ENCODE data around the gene RNF34.
A peak's percentile ranks its signal among the peaks of the same experiment; 100 is the strongest.
"Not testable (repeated sequence)": the region's sequence is repeated elsewhere in the genome, so short reads cannot be mapped to it uniquely, and the experiment has no call there.

The RNF34 gene, protein sequence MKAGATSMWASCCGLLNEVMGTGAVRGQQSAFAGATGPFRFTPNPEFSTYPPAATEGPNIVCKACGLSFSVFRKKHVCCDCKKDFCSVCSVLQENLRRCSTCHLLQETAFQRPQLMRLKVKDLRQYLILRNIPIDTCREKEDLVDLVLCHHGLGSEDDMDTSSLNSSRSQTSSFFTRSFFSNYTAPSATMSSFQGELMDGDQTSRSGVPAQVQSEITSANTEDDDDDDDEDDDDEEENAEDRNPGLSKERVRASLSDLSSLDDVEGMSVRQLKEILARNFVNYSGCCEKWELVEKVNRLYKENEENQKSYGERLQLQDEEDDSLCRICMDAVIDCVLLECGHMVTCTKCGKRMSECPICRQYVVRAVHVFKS

DNA sequence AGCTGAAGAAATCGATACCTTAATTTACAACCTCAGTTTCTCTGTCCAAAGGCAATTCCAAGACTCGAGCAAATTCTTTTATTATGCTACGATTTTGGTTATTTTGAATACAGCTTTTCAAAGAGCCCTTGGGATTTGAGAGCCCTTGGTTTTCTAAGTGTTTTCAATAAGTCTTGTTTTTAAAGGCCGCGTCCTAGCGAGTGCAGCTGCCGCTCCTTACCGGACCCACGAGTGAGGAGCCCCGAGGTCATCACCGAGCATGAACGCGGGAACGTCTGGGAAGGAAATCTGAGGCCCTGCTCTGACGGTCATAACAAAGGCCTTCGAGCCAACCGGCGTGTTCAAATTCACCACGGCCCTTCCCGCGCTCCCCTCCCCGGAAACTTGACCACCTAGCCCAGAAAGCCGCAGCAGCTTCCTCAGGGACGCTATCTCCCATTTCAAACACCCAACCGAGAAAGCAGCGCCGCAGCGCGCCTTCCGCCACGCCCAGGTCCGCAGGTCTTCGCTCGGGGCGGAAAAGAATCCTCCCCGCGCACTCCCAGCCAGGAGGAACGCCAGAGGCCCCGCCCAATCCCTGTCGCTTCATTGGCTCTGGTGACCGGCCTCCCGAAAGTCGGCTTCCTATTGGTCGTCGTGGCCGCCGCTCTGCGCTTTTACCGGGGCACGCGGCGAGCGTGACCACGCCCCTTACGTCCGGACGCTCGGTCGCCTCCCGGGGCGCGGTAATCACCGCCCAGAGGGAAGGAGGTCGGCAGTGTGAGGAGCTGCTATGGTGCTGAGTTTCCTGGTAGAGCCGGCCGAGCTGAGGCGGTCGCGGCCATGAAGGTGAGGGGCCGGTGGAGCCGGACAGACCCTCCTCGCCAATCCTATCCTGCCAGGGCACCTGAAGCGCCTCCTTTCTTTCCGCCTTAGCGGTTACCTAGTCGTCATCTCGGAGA is at the start of gene RNF34:
RNF34 (plus strand) TSS at position 728 of the 941 bp plus-strand sequence; CDS start at position 823, 95 bp downstream.
- peak within 1 kb of the TSS; percentile 93 for H3K4me3 ChIP-seq (ENCODE audit: low read depth, low read length)

DNA sequence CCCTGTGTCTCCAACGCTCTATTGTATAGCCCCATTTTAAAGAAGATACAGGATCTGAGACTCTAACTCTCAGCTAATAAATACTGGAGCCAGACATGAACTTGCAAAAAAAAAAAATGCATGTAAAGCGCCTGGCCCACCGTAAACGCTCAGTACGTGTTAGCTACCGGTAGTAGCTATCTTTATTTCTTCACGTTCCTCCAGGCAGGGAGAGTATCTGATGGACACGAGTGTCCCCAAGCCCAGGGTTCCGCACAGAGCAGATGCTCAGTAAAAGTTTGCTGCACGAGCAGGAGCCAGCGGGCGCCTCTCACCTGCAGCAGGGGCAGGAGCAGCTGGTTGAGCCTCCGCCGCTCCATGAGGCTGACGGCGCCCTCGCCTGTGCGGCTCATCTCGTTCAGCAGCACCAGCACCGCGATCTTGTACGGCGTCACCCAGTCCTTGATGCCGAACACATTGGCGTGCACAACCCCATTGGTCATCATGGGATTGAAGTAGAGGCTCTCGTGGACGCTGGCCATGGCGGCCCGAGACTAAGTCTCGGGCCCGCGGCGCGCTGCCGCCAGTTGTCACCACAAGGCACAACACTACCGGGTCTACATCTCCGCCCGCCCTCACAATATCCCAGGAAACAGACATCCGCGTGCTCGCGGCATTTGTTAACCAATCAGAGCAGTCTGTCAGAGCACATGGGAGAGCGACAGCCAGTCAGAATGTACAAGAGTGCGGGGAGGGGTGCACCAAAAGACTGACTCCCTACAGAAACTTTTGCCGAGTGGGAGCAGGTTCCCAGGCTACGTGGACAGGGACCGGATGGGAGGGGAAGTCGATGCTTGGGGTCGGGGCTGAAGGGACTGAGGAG is 47.9 kb upstream of the RNF34 start, which contains the start of gene ANAPC5:
ANAPC5 (minus strand) TSS at position 592 of the 862 bp plus-strand sequence; CDS start at position 521, 71 bp downstream.
- H3K4me3 ChIP-seq (ENCODE audit: low read depth, low read length), result peak within 1 kb of the TSS; percentile 97

DNA sequence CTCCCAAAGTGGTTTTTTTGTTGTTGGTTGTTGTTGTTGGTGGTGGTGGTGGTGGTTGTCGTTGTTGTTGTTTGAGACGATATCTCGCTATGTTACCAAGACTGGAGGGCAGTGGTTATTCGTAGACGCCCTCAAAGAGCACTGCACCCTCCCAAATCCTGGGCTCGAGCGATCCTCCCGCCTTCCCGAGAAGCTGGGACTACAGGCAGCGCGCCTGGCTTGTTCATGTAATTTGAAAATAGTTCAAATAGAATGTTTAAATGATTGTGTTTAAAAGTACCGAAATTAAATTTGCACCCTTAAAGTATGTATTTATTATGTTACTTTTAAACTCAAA is 47.3 kb upstream of the RNF34 start:
- H3K4me3 ChIP-seq (ENCODE audit: low read depth, low read length), result peak overlapping the region; percentile 97

DNA sequence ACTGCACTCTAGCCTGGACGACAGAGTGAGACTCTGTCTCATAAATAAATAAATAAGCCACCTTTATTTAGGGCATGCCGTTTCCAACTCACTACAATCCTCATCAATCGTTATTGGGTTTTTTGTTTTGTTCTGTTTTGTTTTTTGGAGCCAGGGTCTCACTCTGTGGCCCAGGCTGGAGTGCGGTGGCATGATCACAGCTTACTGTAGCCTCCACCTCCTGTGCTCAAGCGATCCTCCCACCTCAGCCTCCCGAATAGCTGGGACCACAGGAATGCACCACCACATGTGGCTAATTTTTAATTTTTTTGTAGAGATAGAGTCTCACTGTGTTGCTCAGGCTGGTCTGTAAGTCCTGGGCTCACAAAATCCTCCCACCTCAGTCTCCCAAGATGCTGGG is 44.1 kb upstream of the RNF34 start:
- H3K4me3 ChIP-seq (ENCODE audit: low read depth, low read length), result no peak overlapping the region

DNA sequence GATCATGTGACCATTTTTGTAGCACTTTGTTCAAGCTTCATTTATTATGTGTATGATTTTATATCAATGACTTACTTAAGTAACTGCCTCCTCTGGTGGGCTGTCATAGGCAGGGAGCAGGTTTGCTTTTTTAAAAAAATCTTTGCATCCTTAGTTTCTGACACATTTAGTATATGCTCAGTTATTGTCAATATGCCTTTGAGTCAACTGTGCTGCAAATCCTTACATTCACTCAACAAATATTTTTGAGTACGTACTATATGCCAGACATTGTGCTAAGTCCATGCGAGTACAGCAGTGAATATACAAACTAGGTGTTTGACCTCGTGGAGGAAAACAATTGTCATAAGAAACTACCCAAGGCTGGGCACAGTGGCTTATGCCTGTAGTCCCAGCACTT is 43.3 kb upstream of the RNF34 start:
- H3K4me3 ChIP-seq (ENCODE audit: low read depth, low read length), result no peak overlapping the region

DNA sequence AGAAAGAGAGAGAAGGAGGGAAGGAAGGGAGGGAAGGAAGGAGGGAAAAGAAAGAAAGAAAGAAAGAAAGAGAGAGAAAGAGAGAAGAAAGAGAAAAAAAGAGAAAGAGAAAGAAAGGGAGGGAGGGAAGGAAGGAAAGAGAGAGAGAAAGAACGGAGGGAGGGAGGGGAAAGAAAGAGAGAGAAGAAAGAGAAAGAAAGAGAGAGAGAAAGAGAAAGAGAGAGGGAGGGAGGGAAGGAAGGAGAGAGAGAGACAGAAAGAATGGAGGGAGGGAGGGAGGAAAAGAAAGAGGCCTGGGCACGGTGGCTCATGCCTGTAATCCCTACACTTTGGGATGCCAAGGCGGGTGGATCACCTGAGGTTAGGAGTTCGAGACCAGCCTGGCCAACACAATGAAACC is 42.6 kb upstream of the RNF34 start:
- H3K4me3 ChIP-seq (ENCODE audit: low read depth, low read length), result no peak overlapping the region

DNA sequence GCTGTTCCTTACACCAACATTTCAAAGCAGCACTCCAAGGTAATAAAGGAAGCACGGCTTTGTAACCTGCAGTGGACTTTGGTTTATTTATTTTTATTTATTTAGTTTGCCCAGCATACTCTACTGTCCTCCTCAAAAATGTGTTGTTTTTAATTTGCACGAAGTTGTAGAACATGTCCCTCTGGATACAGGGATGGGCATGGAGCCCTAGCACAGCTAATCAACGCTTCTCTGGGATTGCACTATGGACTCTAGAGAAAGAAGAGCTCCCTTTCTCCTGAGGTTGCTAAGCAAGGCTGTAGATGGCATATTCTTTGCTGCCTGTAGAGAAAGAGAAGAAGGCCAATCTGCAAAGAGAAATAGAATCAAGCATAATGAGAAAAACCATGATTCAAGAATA is 41.8 kb upstream of the RNF34 start:
- H3K4me3 ChIP-seq (ENCODE audit: low read depth, low read length), result no peak overlapping the region

DNA sequence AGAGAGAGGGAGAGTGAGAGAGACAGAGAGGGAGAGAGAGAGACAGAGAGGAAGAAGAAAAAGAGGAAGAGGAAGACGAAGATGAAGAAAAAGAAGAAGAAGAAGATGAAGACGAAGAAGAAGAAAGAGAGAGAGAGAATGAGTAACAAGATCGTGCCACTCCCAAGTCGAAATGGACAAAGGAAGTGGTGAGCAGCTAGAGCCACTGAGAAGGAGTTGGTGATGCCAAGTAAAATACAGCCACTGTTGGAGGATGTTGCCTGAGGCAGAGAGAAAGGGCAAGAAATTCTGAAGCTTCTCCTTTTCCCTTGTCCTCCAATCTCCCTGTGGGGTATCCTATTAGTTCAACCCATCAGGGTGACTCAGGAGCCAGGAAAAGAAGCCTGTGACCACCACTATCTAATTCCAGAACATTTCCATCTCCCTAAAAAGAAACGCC is 35.2 kb upstream of the RNF34 start:
- no peak overlapping the region for H3K4me3 ChIP-seq (ENCODE audit: low read depth, low read length)

DNA sequence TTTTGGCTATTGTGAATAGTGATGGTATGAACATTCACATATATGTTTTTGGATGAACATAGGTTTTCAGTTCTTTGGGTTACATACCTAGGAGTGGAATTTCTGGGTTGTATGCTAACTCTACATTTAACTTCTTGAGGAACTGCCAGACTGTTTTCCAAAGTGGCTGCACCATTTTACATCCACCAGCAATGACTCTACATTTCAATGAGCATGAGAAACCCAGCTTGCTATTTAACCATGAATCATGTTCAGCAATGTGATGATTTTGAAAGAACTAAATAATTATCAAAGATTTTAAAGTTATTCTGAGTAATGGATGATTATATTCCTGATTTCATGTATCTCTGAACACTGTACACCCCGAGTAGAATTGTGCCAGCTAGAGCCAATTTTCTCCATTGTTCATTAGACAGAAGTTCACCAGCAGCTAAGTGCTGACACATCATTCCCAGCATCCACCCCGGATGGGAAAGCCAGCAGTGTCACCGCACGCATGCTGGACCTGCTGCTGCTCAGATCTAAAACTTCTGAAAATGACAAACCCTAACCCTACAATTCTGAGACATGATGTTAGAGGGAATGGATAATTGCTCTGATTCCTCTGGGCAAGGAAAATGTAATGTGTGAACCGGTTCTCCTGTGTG is 34.4 kb upstream of the RNF34 start:
- no peak overlapping the region for H3K4me3 ChIP-seq (ENCODE audit: low read depth, low read length)

DNA sequence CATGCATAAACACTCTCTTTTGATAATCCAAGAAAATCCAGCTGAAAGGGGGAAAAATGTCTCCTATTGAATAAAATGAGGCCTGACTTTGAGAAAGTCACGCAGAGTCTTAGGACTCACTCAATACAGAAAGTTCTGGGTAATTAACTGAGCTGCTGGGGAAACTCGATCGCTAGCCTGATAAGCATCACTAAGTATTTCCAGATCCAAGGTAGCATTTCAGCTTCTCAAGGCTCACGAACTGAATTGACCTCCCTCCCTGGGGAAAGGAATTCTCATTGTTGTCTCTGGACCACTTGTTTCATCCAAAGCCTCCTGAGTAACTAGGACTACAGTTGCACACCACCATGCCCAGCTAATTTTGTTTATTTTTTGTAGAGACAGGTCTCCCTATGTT is 33.9 kb upstream of the RNF34 start:
- no peak overlapping the region for H3K4me3 ChIP-seq (ENCODE audit: low read depth, low read length)

DNA sequence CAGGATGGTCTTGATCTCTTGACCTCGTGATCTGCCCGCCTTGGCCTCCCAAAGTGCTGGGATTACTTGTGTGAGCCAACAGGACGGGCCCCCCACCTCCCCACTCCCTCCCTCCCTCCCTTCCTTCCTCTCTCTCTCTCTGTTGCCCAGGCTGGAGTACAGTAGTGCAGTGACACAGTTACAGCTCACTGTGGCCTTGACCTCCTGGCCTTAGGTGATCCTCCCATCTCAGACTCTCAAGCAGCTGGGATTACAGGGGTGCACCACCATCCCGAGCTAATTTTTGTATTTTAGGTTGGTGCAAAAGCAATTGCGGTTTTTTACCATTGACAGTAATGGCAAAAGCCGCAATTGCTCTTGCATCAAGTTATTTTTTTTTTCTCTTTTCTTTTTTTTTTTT is 28.5 kb upstream of the RNF34 start:
- no peak overlapping the region for H3K4me3 ChIP-seq (ENCODE audit: low read depth, low read length)

DNA sequence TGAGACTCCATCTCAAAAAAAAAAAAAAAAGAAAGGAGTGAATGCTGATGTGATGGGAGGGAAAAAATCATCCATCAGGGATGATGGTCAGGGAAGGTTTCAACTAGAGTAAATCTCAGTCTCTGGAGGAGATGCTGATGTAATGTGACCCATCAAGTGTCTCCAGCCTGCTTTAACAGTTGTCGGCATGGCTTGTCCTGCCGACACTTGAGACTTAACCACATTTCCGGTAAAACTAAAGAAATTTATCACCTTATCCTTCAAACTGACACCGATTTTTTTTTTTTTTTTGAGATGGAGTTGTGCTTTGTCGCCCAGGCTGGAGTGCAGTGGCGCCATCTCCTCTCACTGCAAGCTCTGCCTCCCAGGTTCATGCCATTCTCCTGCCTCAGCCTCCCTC is 26.2 kb upstream of the RNF34 start:
- no peak overlapping the region for H3K4me3 ChIP-seq (ENCODE audit: low read depth, low read length)

DNA sequence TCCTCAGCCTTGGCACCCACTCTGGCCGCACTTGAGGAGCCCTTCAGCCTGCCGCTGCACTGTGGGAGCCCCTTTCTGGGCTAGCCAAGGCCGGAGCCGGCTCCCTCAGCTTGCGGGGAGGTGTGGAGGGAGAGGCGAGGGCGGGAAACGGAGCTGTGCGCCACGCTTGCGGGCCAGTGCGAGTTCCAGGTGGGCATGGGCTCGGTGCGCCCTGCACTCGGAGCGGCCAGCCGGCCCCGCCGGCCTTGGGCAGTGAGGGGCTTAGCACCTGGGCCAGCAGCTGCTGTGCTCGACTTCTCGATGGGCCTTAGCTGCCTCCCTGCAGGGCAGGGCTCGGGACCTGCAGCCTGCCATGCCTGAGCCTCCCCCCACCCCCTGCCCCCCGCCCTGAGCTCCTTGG is 25.6 kb upstream of the RNF34 start:
- not testable (repeated sequence) for H3K4me3 ChIP-seq (ENCODE audit: low read depth, low read length)

DNA sequence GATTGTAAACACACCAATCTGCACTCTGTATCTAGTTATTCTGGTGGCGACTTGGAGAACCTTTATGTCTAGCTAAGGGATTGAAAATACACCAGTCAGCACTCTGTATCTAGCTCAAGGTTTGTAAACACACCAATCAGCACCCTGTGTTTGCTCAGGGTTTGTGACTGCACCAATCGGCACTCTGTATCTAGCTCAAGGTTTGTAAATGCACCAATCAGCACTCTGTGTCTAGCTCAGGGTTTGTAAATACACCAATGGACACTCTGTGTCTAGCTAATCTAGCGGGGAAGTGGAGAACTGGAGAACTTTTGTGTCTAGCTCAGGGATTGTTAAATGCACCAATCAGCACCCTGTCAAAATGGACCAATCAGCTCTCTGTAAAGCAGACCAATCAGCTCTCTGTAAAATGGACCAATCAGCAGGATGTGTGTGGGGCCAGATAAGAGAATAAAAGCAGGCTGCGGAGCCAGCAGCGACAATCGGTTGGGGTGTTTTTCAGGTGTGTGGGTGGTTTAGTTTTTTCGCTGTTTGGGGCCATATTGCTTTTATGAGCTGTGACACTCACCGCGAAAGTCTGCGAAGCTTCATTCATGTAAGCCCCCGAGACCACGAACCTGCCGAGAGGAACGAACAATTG is 24.9 kb upstream of the RNF34 start:
- H3K4me3 ChIP-seq (ENCODE audit: low read depth, low read length), result not testable (repeated sequence)

DNA sequence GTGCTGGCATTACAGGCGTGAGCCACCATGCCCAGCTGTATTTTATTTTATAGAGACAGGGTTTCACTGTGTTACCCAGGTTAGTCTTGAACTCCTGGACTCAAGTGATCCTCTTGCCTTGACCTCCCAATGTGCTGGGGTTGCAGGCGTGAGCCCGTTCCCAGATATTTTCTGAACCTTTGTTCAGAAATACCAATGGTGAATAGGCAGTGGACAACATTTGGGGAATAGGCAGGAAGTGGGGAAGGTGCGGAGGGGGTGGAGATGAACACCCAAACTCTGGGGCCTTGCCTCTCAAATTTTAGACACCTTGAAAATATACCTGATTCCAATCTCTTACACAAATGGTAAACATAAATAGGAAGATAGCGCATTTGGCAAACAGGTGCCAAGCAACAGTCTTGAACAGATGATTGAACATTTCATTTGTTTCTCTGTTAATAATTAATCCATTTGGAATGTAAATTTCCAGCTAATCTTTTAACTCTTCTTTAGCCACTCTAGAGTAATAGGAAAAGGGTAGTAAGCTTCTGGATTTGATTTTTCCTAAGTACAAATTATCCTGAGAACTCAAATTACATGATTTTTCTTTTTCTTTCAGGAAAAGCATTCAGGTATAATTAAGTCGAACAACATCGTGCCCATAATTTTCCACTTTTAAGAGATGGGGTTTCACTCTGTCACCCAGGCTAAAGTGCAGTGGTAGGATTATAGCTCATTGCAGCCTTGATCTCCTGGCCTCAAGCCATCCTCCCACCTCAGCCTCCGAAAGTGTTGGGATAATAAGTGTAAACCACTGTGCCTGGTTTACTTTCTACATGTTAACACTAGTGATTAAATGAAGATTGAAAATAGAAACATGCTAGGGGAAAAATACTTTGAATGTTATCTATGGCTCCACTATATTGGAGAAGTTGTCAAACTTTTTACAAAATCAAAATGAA is 22.9 kb upstream of the RNF34 start:
- no peak overlapping the region for H3K4me3 ChIP-seq (ENCODE audit: low read depth, low read length)

DNA sequence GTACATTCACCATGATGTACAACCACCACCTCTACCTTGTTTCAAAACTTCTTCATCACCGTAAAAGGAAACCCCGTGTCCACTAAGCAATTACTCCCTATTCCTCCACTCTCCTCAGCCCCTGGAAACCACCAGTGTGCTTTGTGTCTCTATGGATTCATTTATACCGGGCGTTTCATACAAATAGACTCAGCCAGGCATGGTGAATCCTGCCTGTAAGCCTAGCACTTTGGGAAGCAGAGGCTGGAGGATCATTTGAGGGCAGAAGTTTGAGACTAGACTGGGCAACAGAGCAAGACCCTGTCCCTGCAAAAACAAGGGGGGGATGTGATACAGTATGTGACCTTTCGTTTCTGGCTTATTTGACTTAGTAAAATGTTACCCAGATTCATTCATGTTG is 21.2 kb upstream of the RNF34 start:
- no peak overlapping the region for H3K4me3 ChIP-seq (ENCODE audit: low read depth, low read length)

DNA sequence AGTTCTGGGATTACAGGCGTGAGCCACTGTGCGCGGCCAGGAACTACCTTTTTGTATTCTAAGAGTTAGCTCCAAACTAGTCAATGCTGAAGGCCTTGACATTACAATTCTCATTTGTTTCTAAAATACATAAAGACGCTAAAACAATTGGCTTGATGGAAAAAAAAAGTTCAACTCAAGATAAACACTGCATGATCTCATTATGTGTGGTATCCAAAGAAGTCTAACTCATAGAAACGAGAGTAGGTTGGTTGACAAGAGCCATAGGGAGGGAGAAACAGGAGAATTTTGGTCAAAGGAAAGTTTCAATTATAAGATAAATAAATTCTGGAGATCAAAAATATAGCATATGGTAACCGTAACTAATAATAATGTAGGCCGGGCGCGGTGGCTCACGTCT is 20.0 kb upstream of the RNF34 start:
- no peak overlapping the region for H3K4me3 ChIP-seq (ENCODE audit: low read depth, low read length)

DNA sequence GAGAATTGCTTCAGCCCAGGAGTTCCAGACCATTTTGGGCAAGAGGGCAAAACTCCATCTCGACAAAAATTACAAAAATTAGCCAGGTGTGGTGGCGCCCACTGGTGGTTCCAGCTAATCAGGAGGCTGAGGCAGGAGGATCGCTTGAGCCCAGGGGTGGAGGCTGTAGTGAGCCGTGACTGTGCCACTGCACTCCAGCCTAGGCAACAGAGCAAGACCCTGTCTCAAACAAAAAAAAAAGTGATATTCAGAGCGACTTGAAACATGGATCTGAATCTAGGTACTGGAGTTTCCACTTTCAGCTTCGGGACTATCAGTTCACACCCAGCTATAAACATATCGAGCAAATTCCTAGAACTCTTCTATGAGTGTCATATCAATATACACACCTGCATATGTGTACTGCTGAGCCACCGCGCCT is 16.3 kb upstream of the RNF34 start:
- no peak overlapping the region for H3K4me3 ChIP-seq (ENCODE audit: low read depth, low read length)

DNA sequence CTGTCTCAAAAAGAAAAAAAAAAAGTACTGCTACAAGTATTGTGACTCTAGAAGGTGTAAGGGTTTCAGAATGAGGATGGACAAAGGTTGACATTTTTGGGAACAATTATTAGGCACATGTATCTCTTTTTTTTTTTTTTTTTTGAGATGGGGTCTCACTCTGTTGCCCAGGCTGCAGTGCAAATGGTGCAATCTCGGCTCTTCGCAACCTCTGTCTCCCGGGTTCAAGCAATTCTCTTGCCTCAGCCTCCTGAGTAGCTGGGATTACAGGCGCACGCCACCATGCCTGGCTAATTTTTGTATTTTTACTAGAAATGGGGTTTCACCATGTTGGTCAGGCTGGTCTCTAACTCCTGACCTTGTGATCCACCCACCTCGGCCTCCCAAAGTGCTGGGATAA is 15.0 kb upstream of the RNF34 start:
- H3K4me3 ChIP-seq (ENCODE audit: low read depth, low read length), result not testable (repeated sequence)

Data from iPS-11a (cell line).